Neural progenitor cell (in vitro differentiated cells): ENCODE results near the gene STKLD1. TPM values are rescaled to one million over a fixed set of nuclear protein-coding genes. Genes with fewer than 3 reads are reported as not detected.

ENCODE experiments used
- DNase-seq: peaks from one replicate; pipeline ENCODE4 v3.0.0-alpha.2; 2016; ENCODE audit warnings: low spot score
- H2AFZ ChIP-seq: fragments of 200-600 bp; sonication (generic); replicated peaks from 2 replicates; pipeline ENCODE4 v1.6.1; 2016; ENCODE audit warnings: antibody characterized with exemption
- H3F3A ChIP-seq: fragments of 200-600 bp; sonication (generic); 2 replicates; pipeline ENCODE4 v1.6.1; 2016; ENCODE audit warnings: antibody characterized with exemption, low read depth
- H3K27ac ChIP-seq: fragments of 200-600 bp; sonication (generic); 2 replicates; pipeline ENCODE4 v1.5.1; 2016; ENCODE audit warnings: mild to moderate bottlenecking
- H3K27me3 ChIP-seq: fragments of 200-600 bp; sonication (generic); 2 replicates; pipeline ENCODE4 v1.6.1; 2016; ENCODE audit warnings: mild to moderate bottlenecking, moderate library complexity
- H3K36me3 ChIP-seq: fragments of 200-600 bp; sonication (generic); 2 replicates; pipeline ENCODE4 v1.5.1; 2016
- H3K4me1 ChIP-seq: fragments of 200-600 bp; sonication (generic); 2 replicates; pipeline ENCODE4 v1.6.1; 2016; ENCODE audit warnings: mixed run types
- H3K4me2 ChIP-seq: fragments of 200-600 bp; sonication (generic); 2 replicates; pipeline ENCODE4 v1.6.1; 2016
- H3K4me3 ChIP-seq: fragments of 200-600 bp; sonication (generic); 2 replicates; pipeline ENCODE4 v1.5.1; 2016
- H3K79me2 ChIP-seq: fragments of 200-600 bp; sonication (generic); 2 replicates; pipeline ENCODE4 v1.6.1; 2016; ENCODE audit warnings: low read depth
- H3K9ac ChIP-seq: fragments of 200-600 bp; sonication (generic); 2 replicates; pipeline ENCODE4 v1.6.1; 2016
- H3K9me3 ChIP-seq: fragments of 200-600 bp; sonication (generic); 2 replicates; pipeline ENCODE4 v1.5.1; 2016; ENCODE audit warnings: low read depth
- H4K20me1 ChIP-seq: fragments of 200-600 bp; sonication (generic); 2 replicates; pipeline ENCODE4 v1.6.1; 2016; ENCODE audit warnings: low read depth
- H3K27ac Mint-ChIP-seq: 3 replicates; pipeline ENCODE4 v1.8.0; 2021; ENCODE audit warnings: mixed read lengths
- H3K27me3 Mint-ChIP-seq: 2 replicates; pipeline ENCODE4 v1.8.0; 2022; ENCODE audit warnings: low read depth, mild to moderate bottlenecking, inconsistent platforms, moderate library complexity, mixed read lengths; ENCODE audit not compliant: insufficient read depth
- H3K36me3 Mint-ChIP-seq: 3 replicates; pipeline ENCODE4 v1.8.0; 2021; ENCODE audit warnings: mixed read lengths
- H3K4me1 Mint-ChIP-seq: 3 replicates; pipeline ENCODE4 v1.8.0; 2021; ENCODE audit warnings: mixed read lengths
- H3K4me3 Mint-ChIP-seq: 3 replicates; pipeline ENCODE4 v1.8.0; 2021; ENCODE audit warnings: mild to moderate bottlenecking, moderate library complexity, mixed read lengths
- H3K9me3 Mint-ChIP-seq: 3 replicates; pipeline ENCODE4 v1.8.0; 2020; ENCODE audit warnings: mixed read lengths
- EZH2 ChIP-seq: fragments of 200-600 bp; sonication (generic); IDR thresholded peaks from 2 replicates; pipeline ENCODE4 v1.6.1; 2017; ENCODE audit warnings: antibody characterized with exemption, mild to moderate bottlenecking, moderate library complexity
- EZH2phosphoT487 ChIP-seq: fragments of 200-600 bp; sonication (generic); IDR thresholded peaks from 2 replicates; pipeline ENCODE4 v1.6.1; 2017; ENCODE audit warnings: antibody characterized with exemption
- total RNA-seq: library from RNA; depleted of rRNA; stranded (reverse); fragments of >200 nt; gene quantifications from 2 replicates; pipeline ENCODE4 v1.2.3, GENCODE V29; 2015; ENCODE audit warnings: low replicate concordance
- TF ChIP-seq, protein P1 (sequence below): fragments of 200-600 bp; sonication (generic); IDR thresholded peaks from 2 replicates; pipeline ENCODE4 v1.5.1; 2017; ENCODE audit warnings: antibody characterized with exemption, mild to moderate bottlenecking

STKLD1 gene
- total RNA-seq, 1 donor from 2014 or later, result 0.58 TPM

DNA sequence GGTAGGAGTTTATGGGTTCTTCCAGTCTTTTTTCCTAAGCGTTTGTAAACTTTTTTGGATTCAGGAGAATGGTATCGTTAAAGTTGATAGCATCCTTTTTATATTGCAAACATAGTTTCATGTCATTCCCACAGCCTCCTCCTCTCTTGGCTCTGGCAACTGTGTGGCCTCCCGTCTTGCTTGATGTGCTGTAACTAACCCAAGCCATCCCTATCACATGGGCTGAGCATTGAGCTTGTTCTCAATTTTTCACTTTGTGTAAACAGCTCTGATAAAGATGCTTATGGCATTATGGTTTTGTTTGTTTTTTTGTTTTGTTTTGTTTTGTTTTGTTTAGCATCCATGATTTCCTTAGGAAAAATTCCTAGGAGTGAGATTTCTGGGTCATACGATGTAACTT is 4.6 kb downstream of the STKLD1 start:
- no peak overlapping the region for H2AFZ ChIP-seq
- H4K20me1 ChIP-seq, result no peaks in the 10 kb centered on the region
- peaks cover 6% of the 10 kb centered on the region for H3K4me1 Mint-ChIP-seq
- no peak for DNase-seq
- H3K79me2 ChIP-seq, result peaks cover under 1% of the 10 kb centered on the region
- peaks cover 2% of the 10 kb centered on the region for H3K27me3 Mint-ChIP-seq
- no peak overlapping the region for H3K4me3 ChIP-seq
- H3K4me2 ChIP-seq, result no peak overlapping the region
- no peaks in the 10 kb centered on the region for H3K4me1 ChIP-seq
- H3K27ac ChIP-seq, result no peak overlapping the region
- H3F3A ChIP-seq, result no peaks in the 10 kb centered on the region
- no peaks in the 10 kb centered on the region for H3K36me3 ChIP-seq
- H3K36me3 Mint-ChIP-seq, result no peaks in the 10 kb centered on the region
- H3K27ac Mint-ChIP-seq, result no peak overlapping the region
- H3K9me3 ChIP-seq, result no peaks in the 10 kb centered on the region
- H3K27me3 ChIP-seq, result peaks cover 13% of the 10 kb centered on the region
- H3K4me3 Mint-ChIP-seq, result no peak overlapping the region
- H3K9me3 Mint-ChIP-seq, result no peaks in the 10 kb centered on the region
- H3K9ac ChIP-seq, result no peak overlapping the region
- TF ChIP-seq EZH2 (no peak), EZH2phosphoT487 (no peak)
- TF ChIP-seq, protein P1, sequence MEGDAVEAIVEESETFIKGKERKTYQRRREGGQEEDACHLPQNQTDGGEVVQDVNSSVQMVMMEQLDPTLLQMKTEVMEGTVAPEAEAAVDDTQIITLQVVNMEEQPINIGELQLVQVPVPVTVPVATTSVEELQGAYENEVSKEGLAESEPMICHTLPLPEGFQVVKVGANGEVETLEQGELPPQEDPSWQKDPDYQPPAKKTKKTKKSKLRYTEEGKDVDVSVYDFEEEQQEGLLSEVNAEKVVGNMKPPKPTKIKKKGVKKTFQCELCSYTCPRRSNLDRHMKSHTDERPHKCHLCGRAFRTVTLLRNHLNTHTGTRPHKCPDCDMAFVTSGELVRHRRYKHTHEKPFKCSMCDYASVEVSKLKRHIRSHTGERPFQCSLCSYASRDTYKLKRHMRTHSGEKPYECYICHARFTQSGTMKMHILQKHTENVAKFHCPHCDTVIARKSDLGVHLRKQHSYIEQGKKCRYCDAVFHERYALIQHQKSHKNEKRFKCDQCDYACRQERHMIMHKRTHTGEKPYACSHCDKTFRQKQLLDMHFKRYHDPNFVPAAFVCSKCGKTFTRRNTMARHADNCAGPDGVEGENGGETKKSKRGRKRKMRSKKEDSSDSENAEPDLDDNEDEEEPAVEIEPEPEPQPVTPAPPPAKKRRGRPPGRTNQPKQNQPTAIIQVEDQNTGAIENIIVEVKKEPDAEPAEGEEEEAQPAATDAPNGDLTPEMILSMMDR, result no peak

DNA sequence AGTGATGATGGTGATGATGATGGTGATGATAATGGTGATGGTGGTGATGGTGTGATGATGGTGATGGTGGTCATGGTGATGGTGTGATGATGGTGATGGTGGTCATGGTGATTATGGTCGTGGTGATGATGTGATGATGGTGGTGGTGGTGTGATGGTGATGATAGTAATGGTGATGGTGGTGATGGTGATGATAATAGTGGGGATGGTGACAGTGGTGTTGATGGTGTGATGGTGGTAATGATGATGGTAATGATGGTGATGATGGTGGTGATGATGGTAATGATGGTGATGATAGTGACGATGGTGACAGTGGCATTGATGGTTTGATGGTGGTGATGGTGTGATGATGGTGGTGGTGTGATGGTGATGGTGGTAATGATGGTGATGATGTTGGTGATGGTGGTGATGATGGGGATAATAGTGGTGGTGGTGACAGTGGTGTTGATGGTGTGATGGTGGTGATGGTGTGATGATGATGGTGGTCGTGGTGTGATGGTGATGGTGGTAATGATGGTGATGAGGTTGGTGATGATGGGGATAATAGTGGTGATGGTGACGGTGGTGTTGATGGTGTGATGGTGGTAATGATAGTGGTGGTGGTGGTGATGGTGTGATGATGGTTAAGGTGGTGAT is 6.5 kb downstream of the STKLD1 start:
- H3K4me2 ChIP-seq, result no peak overlapping the region
- H3K27ac ChIP-seq, result no peak overlapping the region
- TF ChIP-seq, protein P1, result no peak
- no peak for TF ChIP-seq EZH2phosphoT487
- Mint-ChIP-seq H3K4me3 (no peak overlapping the region), H3K36me3 (no peaks in the 10 kb centered on the region), H3K27ac (no peak overlapping the region), H3K27me3 (peaks cover 2% of the 10 kb centered on the region), H3K4me1 (peaks cover 6% of the 10 kb centered on the region), H3K9me3 (no peaks in the 10 kb centered on the region)
- no peaks in the 10 kb centered on the region for H3K79me2 ChIP-seq
- no peak overlapping the region for H2AFZ ChIP-seq
- no peaks in the 10 kb centered on the region for H3K9me3 ChIP-seq
- no peaks in the 10 kb centered on the region for H3K4me1 ChIP-seq
- H3K4me3 ChIP-seq, result no peak overlapping the region
- peaks cover 1% of the 10 kb centered on the region for H3K27me3 ChIP-seq
- no peaks in the 10 kb centered on the region for H3F3A ChIP-seq
- DNase-seq, result no peak
- no peak overlapping the region for H3K9ac ChIP-seq
- H4K20me1 ChIP-seq, result no peaks in the 10 kb centered on the region
- H3K36me3 ChIP-seq, result no peaks in the 10 kb centered on the region

DNA sequence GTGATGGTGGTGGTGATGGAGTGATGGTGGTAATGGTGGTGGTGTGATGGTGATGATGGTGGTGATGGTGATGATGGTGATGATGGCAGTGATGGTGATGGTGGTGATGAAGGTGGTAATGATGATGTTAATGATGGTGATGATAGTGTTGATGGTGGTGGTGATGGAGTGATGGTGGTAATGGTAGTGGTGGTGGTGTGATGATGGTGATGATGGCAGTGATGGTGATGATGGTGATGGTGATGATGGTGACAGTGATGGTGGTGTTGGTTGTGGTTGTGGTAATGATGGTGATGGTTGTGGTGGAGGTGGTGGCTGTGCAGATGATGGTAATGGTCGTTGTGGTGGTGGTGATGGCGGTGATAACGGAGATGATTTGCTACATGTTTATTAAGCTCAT is 7.3 kb downstream of the STKLD1 start:
- H3K9me3 Mint-ChIP-seq, result no peaks in the 10 kb centered on the region
- TF ChIP-seq EZH2 (no peak), EZH2phosphoT487 (no peak)
- TF ChIP-seq, protein P1, result no peak
- Histone ChIP-seq H3K4me1 (no peaks in the 10 kb centered on the region), H3K9me3 (no peaks in the 10 kb centered on the region), H3K36me3 (no peaks in the 10 kb centered on the region), H2AFZ (no peak overlapping the region), H3F3A (no peaks in the 10 kb centered on the region), H3K27me3 (no peaks in the 10 kb centered on the region), H4K20me1 (no peaks in the 10 kb centered on the region), H3K4me3 (no peak overlapping the region), H3K79me2 (no peaks in the 10 kb centered on the region), H3K4me2 (no peak overlapping the region), H3K27ac (no peak overlapping the region), H3K9ac (no peak overlapping the region)
- H3K27me3 Mint-ChIP-seq, result peaks cover 2% of the 10 kb centered on the region
- DNase-seq, result no peak
- H3K4me1 Mint-ChIP-seq, result peaks cover 2% of the 10 kb centered on the region
- H3K4me3 Mint-ChIP-seq, result no peak overlapping the region
- no peaks in the 10 kb centered on the region for H3K36me3 Mint-ChIP-seq
- H3K27ac Mint-ChIP-seq, result no peak overlapping the region
